ENCODE measurements around the gene KCNK1. TPM values are rescaled to one million over a fixed set of nuclear protein-coding genes. Genes with fewer than 3 reads are reported as not detected.

The KCNK1 gene
- total and polyA plus RNA-seq, 12 donors: 2.5 to 29.5 (median 14.1) TPM

- Histone ChIP-seq H3K27ac (no peak overlapping the region), H3K9me3 (no peaks in the 10 kb centered on the region), H3K4me1 (no peaks in the 10 kb centered on the region), H3K4me3 (no peak overlapping the region), H3K27me3 (no peaks in the 10 kb centered on the region), H3K36me3 (no peaks in the 10 kb centered on the region)
- 89 to 90% methylated on average over 4 of the region's 4 CpGs for WGBS, 2 donors
- ATAC-seq (no peak), DNase-seq (no peak)
- intact Hi-C loops (cut with DNase I): no loop called here
- TF ChIP-seq CTCF (IDR thresholded peaks at IDR 0.05): no peak
Measured at GRCh38 chr1:233655301-233655740, 41.4 kb downstream of the KCNK1 start.

GRCh38 chr1:233656032-233656635, 42.2 kb downstream of the KCNK1 start:
- H3K4me1 ChIP-seq: no peaks in the 10 kb centered on the region
- H3K27ac ChIP-seq: no peak overlapping the region
- no peaks in the 10 kb centered on the region for H3K36me3 ChIP-seq
- no peaks in the 10 kb centered on the region for H3K27me3 ChIP-seq
- no peak overlapping the region for H3K4me3 ChIP-seq
- no peaks in the 10 kb centered on the region for H3K9me3 ChIP-seq
- intact Hi-C loops (cut with DNase I): no loop called here
- no peak for TF ChIP-seq CTCF (IDR thresholded peaks at IDR 0.05)
- 57 to 69% methylated on average over 5 of the region's 5 CpGs for WGBS, 2 donors
- DNase-seq (no peak), ATAC-seq (peak in 1 of 8 donors; percentile 42)

- Histone ChIP-seq H3K4me3 (no peak overlapping the region), H3K27me3 (no peaks in the 10 kb centered on the region), H3K27ac (no peak overlapping the region), H3K9me3 (no peaks in the 10 kb centered on the region), H3K4me1 (no peaks in the 10 kb centered on the region), H3K36me3 (no peaks in the 10 kb centered on the region)
- no peak for TF ChIP-seq CTCF (IDR thresholded peaks at IDR 0.05)
- intact Hi-C loops (cut with DNase I): no loop called here
- ATAC-seq (no peak), DNase-seq (no peak)
- WGBS, 2 donors: 91 to 96% methylated on average over 3 of the region's 3 CpGs
Measured at GRCh38 chr1:233656687-233657086, 42.8 kb downstream of the KCNK1 start.

- WGBS, 2 donors: 89 to 92% methylated on average over 2 of the region's 2 CpGs
- ATAC-seq: no peak
- Histone ChIP-seq H3K4me3 (no peak overlapping the region), H3K9me3 (no peaks in the 10 kb centered on the region), H3K4me1 (no peaks in the 10 kb centered on the region), H3K36me3 (no peaks in the 10 kb centered on the region), H3K27me3 (no peaks in the 10 kb centered on the region), H3K27ac (no peak overlapping the region)
- no peak for TF ChIP-seq CTCF (IDR thresholded peaks at IDR 0.05)
- DNase-seq: no peak
- intact Hi-C loops (cut with DNase I): no loop called here
Measured at GRCh38 chr1:233657466-233657865, 43.6 kb downstream of the KCNK1 start.
